Duodenal mucosa (tissue), 2 donors: Measurements from ENCODE around the gene PEX10.

Experiments
- H3K27ac ChIP-seq: one replicate; pipeline ENCODE4 v1.7.0; 2013; ENCODE audit warnings: low read depth, low read length
- H3K27me3 ChIP-seq, 2 donors: one replicate each; pipeline ENCODE4 v1.7.0; 2013; ENCODE audit warnings: low read length in 2 of 2, control low read depth in 1 of 2; ENCODE audit not compliant: insufficient read depth in 2 of 2, control insufficient read depth in 1 of 2
- H3K36me3 ChIP-seq, 2 donors: one replicate each; pipeline ENCODE4 v1.7.0; 2013; ENCODE audit warnings: low read length in 2 of 2, control low read depth in 1 of 2; ENCODE audit not compliant: insufficient read depth in 2 of 2, control insufficient read depth in 1 of 2
- H3K4me1 ChIP-seq, 2 donors: one replicate each; pipeline ENCODE4 v1.7.0; 2013; ENCODE audit warnings: low read length in 2 of 2, control low read depth in 1 of 2; ENCODE audit not compliant: insufficient read depth in 2 of 2, control insufficient read depth in 1 of 2
- H3K4me3 ChIP-seq, 2 donors: one replicate each; pipeline ENCODE4 v1.7.0; 2013; ENCODE audit warnings: low read length in 2 of 2, low read depth in 1 of 2
- H3K9ac ChIP-seq, 2 donors: one replicate each; pipeline ENCODE4 v1.7.0; 2013; ENCODE audit warnings: low read length in 2 of 2, low read depth in 1 of 2
- H3K9me3 ChIP-seq, 2 donors: one replicate each; pipeline ENCODE4 v1.7.0; 2013; ENCODE audit warnings: low read length in 2 of 2, control low read depth in 1 of 2; ENCODE audit not compliant: control insufficient read depth in 1 of 2

PEX10 gene

GRCh38 chr1:2384130-2384860 lies 28.1 kb downstream of the PEX10 start:
- H3K27me3 ChIP-seq, result no peaks in the 10 kb centered on the region
- peaks cover 0 to 5% of the 10 kb centered on the region in 2 donors for H3K36me3 ChIP-seq
- H3K4me1 ChIP-seq, result no peaks in the 10 kb centered on the region
- no peak overlapping the region for H3K9ac ChIP-seq
- no peaks in the 10 kb centered on the region for H3K9me3 ChIP-seq
- no peak overlapping the region for H3K27ac ChIP-seq
- H3K4me3 ChIP-seq, result no peak overlapping the region

- Histone ChIP-seq H3K4me1 (no peaks in the 10 kb centered on the region), H3K9me3 (no peaks in the 10 kb centered on the region), H3K36me3 (peaks cover 0 to 5% of the 10 kb centered on the region in 2 donors), H3K9ac (no peak overlapping the region), H3K4me3 (no peak overlapping the region), H3K27ac (no peak overlapping the region), H3K27me3 (no peaks in the 10 kb centered on the region)
Measured at GRCh38 chr1:2383576-2383975, 28.8 kb downstream of the PEX10 start.

- no peaks in the 10 kb centered on the region for H3K9me3 ChIP-seq
Measured at GRCh38 chr1:2382621-2383361, 29.6 kb downstream of the PEX10 start.

GRCh38 chr1:2381741-2382620 lies 30.4 kb downstream of the PEX10 start:
- Histone ChIP-seq H3K9me3 (no peaks in the 10 kb centered on the region), H3K4me1 (no peaks in the 10 kb centered on the region), H3K9ac (no peak overlapping the region), H3K36me3 (no peaks in the 10 kb centered on the region), H3K27me3 (peaks cover 6 to 12% of the 10 kb centered on the region in 2 donors), H3K4me3 (no peak overlapping the region), H3K27ac (no peak overlapping the region)

More at GRCh38 chr1:2382621-2383361, 29.6 kb downstream of the PEX10 start:
- Histone ChIP-seq H3K36me3 (peaks cover 0 to 2% of the 10 kb centered on the region in 2 donors), H3K4me1 (no peaks in the 10 kb centered on the region), H3K4me3 (no peak overlapping the region), H3K27ac (no peak overlapping the region), H3K9ac (no peak overlapping the region), H3K27me3 (peaks cover 0 to 4% of the 10 kb centered on the region in 2 donors)

- Histone ChIP-seq H3K4me3 (no peak overlapping the region), H3K4me1 (no peaks in the 10 kb centered on the region), H3K27ac (no peak overlapping the region), H3K9me3 (no peaks in the 10 kb centered on the region), H3K36me3 (no peaks in the 10 kb centered on the region), H3K9ac (no peak overlapping the region), H3K27me3 (peaks cover 13 to 22% of the 10 kb centered on the region in 2 donors)
Measured at GRCh38 chr1:2380816-2381591, 31.4 kb downstream of the PEX10 start.

- Histone ChIP-seq H3K27me3 (peaks cover 18 to 26% of the 10 kb centered on the region in 2 donors), H3K9me3 (no peaks in the 10 kb centered on the region), H3K4me1 (peaks cover 0 to 4% of the 10 kb centered on the region in 2 donors), H3K4me3 (no peak overlapping the region), H3K9ac (no peak overlapping the region), H3K36me3 (no peaks in the 10 kb centered on the region), H3K27ac (no peak overlapping the region)
Measured at GRCh38 chr1:2379733-2380404, 32.5 kb downstream of the PEX10 start.

DNA sequence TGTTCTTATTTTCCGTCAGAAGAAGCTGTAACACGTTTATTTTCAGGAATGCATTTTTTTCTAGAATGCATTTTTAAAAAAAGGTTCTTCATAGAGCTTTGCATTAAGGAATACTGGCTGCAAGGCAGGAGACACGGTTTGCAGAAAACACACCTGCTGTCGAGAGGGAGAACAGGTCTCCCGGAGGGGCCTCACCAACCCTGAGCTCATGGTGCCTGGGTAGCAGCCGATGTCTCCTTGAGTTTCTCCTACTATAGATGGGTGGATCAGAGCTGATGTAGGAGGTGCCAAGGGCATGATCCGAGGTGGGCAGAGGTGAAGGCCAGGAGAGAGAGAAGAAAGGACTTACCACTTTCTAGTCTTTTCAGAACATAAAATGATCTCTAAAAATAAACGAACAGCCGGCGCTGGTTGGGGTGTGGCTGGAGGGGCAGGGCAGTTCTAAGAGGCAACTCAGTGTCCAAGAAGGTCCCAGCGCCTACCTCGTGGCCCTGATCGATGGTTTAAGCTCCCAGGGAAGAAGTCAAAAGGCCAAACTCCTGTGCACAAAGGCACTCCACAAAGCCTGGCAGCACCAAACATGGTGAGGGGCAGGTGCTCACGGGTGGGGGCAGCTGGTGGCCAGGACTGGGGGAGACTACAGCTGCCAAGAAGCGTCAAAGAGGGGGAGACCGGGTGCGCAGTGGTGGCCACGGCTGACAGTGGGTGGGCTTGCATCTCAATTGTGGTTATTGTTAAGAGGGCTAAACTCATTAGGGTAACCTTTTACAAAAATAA lies 33.2 kb downstream of the PEX10 start:
- no peaks in the 10 kb centered on the region for H3K36me3 ChIP-seq
- H3K9me3 ChIP-seq, result no peaks in the 10 kb centered on the region
- peaks cover 18 to 26% of the 10 kb centered on the region in 2 donors for H3K27me3 ChIP-seq
- H3K27ac ChIP-seq, result no peak overlapping the region
- H3K4me3 ChIP-seq, result no peak overlapping the region
- peaks cover 0 to 4% of the 10 kb centered on the region in 2 donors for H3K4me1 ChIP-seq
- H3K9ac ChIP-seq, result no peak overlapping the region

- Histone ChIP-seq H3K27me3 (peaks cover 18 to 26% of the 10 kb centered on the region in 2 donors), H3K27ac (no peak overlapping the region), H3K36me3 (no peaks in the 10 kb centered on the region), H3K9me3 (no peaks in the 10 kb centered on the region), H3K4me1 (peaks cover 0 to 4% of the 10 kb centered on the region in 2 donors), H3K9ac (no peak overlapping the region), H3K4me3 (no peak overlapping the region)
Measured at GRCh38 chr1:2378441-2378851, 33.9 kb downstream of the PEX10 start.
